ENCODE results near the gene MRGPRE.

DNA sequence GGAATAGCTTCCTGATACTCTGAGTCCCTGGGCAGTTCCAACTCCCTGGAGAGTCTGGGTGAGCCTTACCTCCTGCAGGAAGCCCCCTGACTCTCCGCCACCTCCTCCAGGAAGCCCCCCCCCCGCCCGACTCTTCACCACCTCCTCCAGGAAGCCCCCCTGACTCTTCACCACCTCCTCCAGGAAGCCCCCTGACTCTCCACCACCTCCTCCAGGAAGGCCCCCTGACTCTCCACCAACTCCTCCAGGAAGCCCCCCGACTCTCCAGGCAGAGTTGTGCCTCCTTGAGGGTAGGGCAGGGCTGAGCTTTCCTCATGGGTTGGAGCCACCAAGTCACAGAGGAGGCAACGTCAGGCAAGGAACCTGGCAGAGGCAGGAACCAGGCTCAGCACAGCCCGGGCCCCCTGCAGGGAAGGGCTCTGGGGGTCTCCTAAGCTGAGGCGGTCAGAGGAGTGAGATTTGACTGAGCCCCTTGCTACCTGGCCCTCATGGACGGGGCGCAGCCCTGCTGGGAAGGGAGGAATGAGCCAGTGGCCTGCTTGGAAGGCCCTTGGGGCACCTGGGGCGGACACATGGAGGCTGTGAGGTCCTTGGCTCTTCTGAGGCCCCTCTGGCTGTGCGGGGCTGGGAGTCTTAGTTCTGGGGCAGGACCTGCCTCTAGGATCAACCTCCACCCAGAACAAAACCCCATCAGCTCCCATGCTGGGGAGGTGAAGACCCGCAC is 31.7 kb downstream of the MRGPRE start:
- TF ChIP-seq, protein P1, sequence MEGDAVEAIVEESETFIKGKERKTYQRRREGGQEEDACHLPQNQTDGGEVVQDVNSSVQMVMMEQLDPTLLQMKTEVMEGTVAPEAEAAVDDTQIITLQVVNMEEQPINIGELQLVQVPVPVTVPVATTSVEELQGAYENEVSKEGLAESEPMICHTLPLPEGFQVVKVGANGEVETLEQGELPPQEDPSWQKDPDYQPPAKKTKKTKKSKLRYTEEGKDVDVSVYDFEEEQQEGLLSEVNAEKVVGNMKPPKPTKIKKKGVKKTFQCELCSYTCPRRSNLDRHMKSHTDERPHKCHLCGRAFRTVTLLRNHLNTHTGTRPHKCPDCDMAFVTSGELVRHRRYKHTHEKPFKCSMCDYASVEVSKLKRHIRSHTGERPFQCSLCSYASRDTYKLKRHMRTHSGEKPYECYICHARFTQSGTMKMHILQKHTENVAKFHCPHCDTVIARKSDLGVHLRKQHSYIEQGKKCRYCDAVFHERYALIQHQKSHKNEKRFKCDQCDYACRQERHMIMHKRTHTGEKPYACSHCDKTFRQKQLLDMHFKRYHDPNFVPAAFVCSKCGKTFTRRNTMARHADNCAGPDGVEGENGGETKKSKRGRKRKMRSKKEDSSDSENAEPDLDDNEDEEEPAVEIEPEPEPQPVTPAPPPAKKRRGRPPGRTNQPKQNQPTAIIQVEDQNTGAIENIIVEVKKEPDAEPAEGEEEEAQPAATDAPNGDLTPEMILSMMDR (IDR thresholded peaks at IDR 0.05; ENCODE audit: low read depth, low read length, poor library complexity, severe bottlenecking), result no peak
- TF ChIP-seq EZH2phosphoT487 (IDR thresholded peaks at IDR 0.05; ENCODE audit: borderline replicate concordance, low read length), result no peak
